ENCODE results near the gene B3GALNT1. TPM values are rescaled to one million over a fixed set of nuclear protein-coding genes. Genes with fewer than 3 reads are reported as not detected.

The B3GALNT1 gene
- total RNA-seq, 4 donors from 2014 or later, result 0.18 to 0.81 TPM; not detected in 2

DNA sequence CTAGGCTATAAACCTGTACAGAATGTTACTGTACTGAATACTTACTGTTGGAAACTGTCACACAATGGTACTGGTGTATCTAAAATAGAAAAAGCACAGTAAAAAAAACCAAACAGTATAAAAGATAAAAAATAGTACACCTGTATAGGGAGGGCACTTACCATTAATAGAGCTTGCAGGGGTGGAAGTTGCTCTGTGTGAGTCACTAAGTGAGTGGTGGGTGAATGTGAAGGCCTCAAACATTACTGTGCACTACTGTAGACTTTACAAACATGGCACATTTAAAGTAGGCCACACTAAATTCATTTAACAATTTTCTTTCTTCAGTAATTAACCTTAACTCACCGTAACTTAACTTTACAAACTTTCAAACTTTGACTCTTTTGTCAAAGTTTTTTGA lies 22.0 kb downstream of the B3GALNT1 start:
- in situ Hi-C loops (cut with MboI; ENCODE audit: low sequenced_read_pairs in 4 of 4), result no loop called here
- ATAC-seq (no peak), DNase-seq (no peak)

DNA sequence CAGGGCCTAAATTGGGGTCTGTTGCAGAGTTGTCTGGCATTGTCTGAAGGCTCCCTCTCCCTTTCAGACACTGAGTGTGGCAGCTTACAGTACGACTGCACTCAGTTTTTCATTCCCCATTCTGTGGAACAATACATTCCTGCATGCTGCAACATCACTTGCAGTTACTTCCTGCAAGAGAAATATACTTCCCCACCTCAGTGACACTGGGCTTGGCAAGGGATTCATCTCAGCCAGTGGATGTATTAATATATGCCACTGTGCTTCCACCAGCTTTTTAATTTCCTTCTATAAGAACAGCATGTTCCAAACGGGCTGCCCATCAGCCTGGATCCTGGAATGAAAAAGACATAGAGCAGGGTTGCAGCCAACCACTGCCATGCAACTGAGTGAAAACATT lies 23.1 kb downstream of the B3GALNT1 start:
- DNase-seq (no peak), ATAC-seq (peak in 1 of 2 donors; percentile 31)
- Histone ChIP-seq H3K4me1 (peaks cover 0 to 4% of the 10 kb centered on the region in 2 donors), H3K27ac (no peak overlapping the region), H3K27me3 (no peaks in the 10 kb centered on the region), H3K9me3 (no peaks in the 10 kb centered on the region), H3K36me3 (no peaks in the 10 kb centered on the region), H3K4me3 (no peak overlapping the region)
- in situ Hi-C loops (cut with MboI; ENCODE audit: low sequenced_read_pairs in 4 of 4), result no loop called here
- intact Hi-C loops (cut with DNase I; ENCODE audit: low total_unique reads), result loop anchor here (10.0 kb wide), 1 partner anchor 387 kb away; no protein-coding TSS in a partner anchor
- no peak for TF ChIP-seq POLR2A (IDR thresholded peaks at IDR 0.05)
- TF ChIP-seq, protein P1, sequence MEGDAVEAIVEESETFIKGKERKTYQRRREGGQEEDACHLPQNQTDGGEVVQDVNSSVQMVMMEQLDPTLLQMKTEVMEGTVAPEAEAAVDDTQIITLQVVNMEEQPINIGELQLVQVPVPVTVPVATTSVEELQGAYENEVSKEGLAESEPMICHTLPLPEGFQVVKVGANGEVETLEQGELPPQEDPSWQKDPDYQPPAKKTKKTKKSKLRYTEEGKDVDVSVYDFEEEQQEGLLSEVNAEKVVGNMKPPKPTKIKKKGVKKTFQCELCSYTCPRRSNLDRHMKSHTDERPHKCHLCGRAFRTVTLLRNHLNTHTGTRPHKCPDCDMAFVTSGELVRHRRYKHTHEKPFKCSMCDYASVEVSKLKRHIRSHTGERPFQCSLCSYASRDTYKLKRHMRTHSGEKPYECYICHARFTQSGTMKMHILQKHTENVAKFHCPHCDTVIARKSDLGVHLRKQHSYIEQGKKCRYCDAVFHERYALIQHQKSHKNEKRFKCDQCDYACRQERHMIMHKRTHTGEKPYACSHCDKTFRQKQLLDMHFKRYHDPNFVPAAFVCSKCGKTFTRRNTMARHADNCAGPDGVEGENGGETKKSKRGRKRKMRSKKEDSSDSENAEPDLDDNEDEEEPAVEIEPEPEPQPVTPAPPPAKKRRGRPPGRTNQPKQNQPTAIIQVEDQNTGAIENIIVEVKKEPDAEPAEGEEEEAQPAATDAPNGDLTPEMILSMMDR (IDR thresholded peaks at IDR 0.05 in 4 of 5, conservative IDR thresholded peaks at IDR 0.05 in 1 of 5), result no peak

More for the DNA sequence above, 22.0 kb downstream of the B3GALNT1 start:
- intact Hi-C loops (cut with DNase I; ENCODE audit: low total_unique reads), result loop anchor here (10.0 kb wide), 1 partner anchor 388 kb away; no protein-coding TSS in a partner anchor
- Histone ChIP-seq H3K4me1 (peaks cover 0 to 4% of the 10 kb centered on the region in 2 donors), H3K27me3 (no peaks in the 10 kb centered on the region), H3K9me3 (no peaks in the 10 kb centered on the region), H3K36me3 (no peaks in the 10 kb centered on the region), H3K4me3 (no peak overlapping the region), H3K27ac (no peak overlapping the region)
- TF ChIP-seq, protein P1 (IDR thresholded peaks at IDR 0.05 in 4 of 5, conservative IDR thresholded peaks at IDR 0.05 in 1 of 5), result no peak
- no peak for TF ChIP-seq POLR2A (IDR thresholded peaks at IDR 0.05)

DNA sequence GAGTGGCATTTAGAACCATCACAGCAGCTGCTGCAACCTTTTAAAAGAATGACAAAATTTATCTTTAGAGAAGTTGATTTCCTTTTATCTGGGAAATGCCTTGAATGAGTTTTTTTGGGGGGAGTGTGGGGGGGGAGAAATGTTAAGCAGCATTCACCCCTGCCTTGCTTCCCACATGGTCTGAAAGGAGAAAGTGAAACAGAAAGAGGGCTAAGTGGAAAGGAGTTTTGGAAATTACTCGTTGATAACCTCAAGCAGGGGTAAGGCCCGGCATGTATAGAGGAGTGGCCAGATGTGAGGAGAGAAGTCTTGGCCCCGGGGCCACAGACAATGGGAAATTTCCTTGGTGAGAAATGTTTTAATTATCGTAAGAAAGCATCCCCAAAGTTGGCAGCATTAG lies 23.5 kb downstream of the B3GALNT1 start:
- H3K36me3 ChIP-seq, result no peaks in the 10 kb centered on the region
- intact Hi-C loops (cut with DNase I; ENCODE audit: low total_unique reads), result loop anchor here (10.0 kb wide), 1 partner anchor 387 kb away; no protein-coding TSS in a partner anchor
- peaks cover 0 to 4% of the 10 kb centered on the region in 2 donors for H3K4me1 ChIP-seq
- no peak overlapping the region for H3K27ac ChIP-seq
- H3K9me3 ChIP-seq, result no peaks in the 10 kb centered on the region
- ATAC-seq (no peak), DNase-seq (no peak)
- H3K27me3 ChIP-seq, result no peaks in the 10 kb centered on the region
- in situ Hi-C loops (cut with MboI; ENCODE audit: low sequenced_read_pairs in 4 of 4), result no loop called here
- no peak overlapping the region for H3K4me3 ChIP-seq
- no peak for TF ChIP-seq POLR2A (IDR thresholded peaks at IDR 0.05)
- TF ChIP-seq, protein P1 (IDR thresholded peaks at IDR 0.05 in 4 of 5, conservative IDR thresholded peaks at IDR 0.05 in 1 of 5), result no peak

DNA sequence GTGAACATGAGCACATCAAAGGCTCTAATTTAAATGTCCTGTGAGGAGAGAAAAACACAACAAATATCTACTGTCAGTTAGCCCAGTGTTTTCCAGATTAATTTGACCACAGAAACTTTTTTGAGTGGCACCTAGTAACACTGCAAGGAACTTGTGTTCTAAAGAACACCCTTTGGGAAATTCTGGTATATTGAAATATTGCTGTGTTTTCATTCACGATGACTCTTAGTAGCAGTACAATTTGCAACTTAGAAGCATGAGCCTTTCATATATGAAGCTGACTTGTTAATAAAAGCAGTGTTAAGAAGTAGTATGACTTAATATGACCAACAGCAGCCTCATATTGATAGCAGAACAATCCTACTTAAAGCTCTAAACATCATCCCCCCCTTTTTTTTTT lies 32.0 kb downstream of the B3GALNT1 start:
- ATAC-seq, result no peak
- H3K4me1 ChIP-seq, result no peaks in the 10 kb centered on the region
- no peaks in the 10 kb centered on the region for H3K9me3 ChIP-seq
- intact Hi-C loops (cut with DNase I; ENCODE audit: low total_unique reads), result no loop called here
- no peaks in the 10 kb centered on the region for H3K27me3 ChIP-seq
- no peak for DNase-seq
- peaks cover 0 to 9% of the 10 kb centered on the region in 2 donors for H3K36me3 ChIP-seq
- no peak overlapping the region for H3K27ac ChIP-seq
- TF ChIP-seq, protein P1 (IDR thresholded peaks at IDR 0.05 in 4 of 5, conservative IDR thresholded peaks at IDR 0.05 in 1 of 5), result no peak
- no peak for TF ChIP-seq POLR2A (IDR thresholded peaks at IDR 0.05)
- H3K4me3 ChIP-seq, result no peak overlapping the region
- in situ Hi-C loops (cut with MboI; ENCODE audit: low sequenced_read_pairs in 4 of 4), result no loop called here

DNA sequence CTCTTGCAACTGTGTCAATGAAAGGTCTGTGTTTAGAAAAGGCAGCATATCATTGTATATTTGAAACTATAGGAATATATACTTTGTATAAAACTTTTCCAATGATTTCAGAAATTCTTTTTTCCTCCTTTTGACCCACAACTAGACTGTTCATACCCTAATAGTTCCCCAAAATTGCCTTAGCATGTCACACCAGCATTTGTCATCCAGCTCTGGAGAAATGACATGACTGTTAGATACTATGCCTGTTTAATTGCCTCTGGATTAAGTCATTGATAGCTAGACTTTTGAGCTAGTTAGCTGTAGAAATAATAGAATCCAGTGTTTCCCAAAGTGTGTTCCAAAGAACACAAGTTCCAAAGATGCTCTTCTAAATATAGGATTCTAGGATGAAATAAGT lies 32.4 kb downstream of the B3GALNT1 start:
- TF ChIP-seq POLR2A (IDR thresholded peaks at IDR 0.05), result no peak
- TF ChIP-seq, protein P1 (IDR thresholded peaks at IDR 0.05 in 4 of 5, conservative IDR thresholded peaks at IDR 0.05 in 1 of 5), result no peak
- intact Hi-C loops (cut with DNase I; ENCODE audit: low total_unique reads), result no loop called here
- Histone ChIP-seq H3K27ac (no peak overlapping the region), H3K27me3 (no peaks in the 10 kb centered on the region), H3K4me1 (no peaks in the 10 kb centered on the region), H3K4me3 (no peak overlapping the region), H3K36me3 (peaks cover 0 to 9% of the 10 kb centered on the region in 2 donors), H3K9me3 (no peaks in the 10 kb centered on the region)
- no peak for ATAC-seq
- no peak for DNase-seq
- in situ Hi-C loops (cut with MboI; ENCODE audit: low sequenced_read_pairs in 4 of 4), result no loop called here

All from gastrocnemius medialis (tissue), 4 donors.